Neutrophil (primary cell): ENCODE results near the gene DCAF4L1.

Source experiments
- H3K27ac ChIP-seq: fragments of 200-600 bp; sonication (generic); 2 replicates; pipeline ENCODE4 v1.5.1; 2016; ENCODE audit warnings: mild to moderate bottlenecking, moderate library complexity
- H3K27me3 ChIP-seq: fragments of 200-600 bp; sonication (generic); 2 replicates; pipeline ENCODE4 v1.6.0; 2016; ENCODE audit warnings: mild to moderate bottlenecking
- H3K36me3 ChIP-seq: fragments of 200-600 bp; sonication (generic); 2 replicates; pipeline ENCODE4 v1.5.1; 2017
- H3K4me1 ChIP-seq, 2 experiments: fragments of 200-600 bp in 1 of 2; sonication (generic) in 1 of 2; 1 replicate in 1 of 2; 2 replicates in 1 of 2; pipeline versions ENCODE4 v1.5.1 to v1.6.1; 2013 to 2016; ENCODE audit warnings: low read depth in 1 of 2, low read length in 1 of 2, mild to moderate bottlenecking in 1 of 2, moderate library complexity in 1 of 2; ENCODE audit not compliant: control insufficient read depth in 1 of 2, insufficient read depth in 1 of 2
- H3K4me3 ChIP-seq, 2 experiments: fragments of 200-600 bp in 1 of 2; sonication (generic) in 1 of 2; 1 replicate in 1 of 2; 2 replicates in 1 of 2; pipeline ENCODE4 v1.5.1; 2013 to 2016; ENCODE audit warnings: low read depth in 1 of 2, low read length in 1 of 2, mild to moderate bottlenecking in 1 of 2, moderate library complexity in 1 of 2
- H3K9me3 ChIP-seq: fragments of 200-600 bp; sonication (generic); 2 replicates; pipeline ENCODE4 v1.5.1; 2016
- TF ChIP-seq, protein P1 (sequence below): fragments of 200-600 bp; sonication (generic); IDR thresholded peaks from 2 replicates; pipeline ENCODE4 v1.5.1; 2016; ENCODE audit warnings: antibody characterized with exemption

The DCAF4L1 gene

GRCh38 chr4:41949531-41949930 lies 32.0 kb upstream of the DCAF4L1 start:
- Histone ChIP-seq H3K9me3 (no peaks in the 10 kb centered on the region), H3K4me3 (no peak overlapping the region), H3K27me3 (no peaks in the 10 kb centered on the region), H3K27ac (peak overlapping the region; percentile 22), H3K4me1 (peaks cover 6 to 7% of the 10 kb centered on the region in 2 experiments), H3K36me3 (peaks cover 74% of the 10 kb centered on the region)
- TF ChIP-seq, protein P1, sequence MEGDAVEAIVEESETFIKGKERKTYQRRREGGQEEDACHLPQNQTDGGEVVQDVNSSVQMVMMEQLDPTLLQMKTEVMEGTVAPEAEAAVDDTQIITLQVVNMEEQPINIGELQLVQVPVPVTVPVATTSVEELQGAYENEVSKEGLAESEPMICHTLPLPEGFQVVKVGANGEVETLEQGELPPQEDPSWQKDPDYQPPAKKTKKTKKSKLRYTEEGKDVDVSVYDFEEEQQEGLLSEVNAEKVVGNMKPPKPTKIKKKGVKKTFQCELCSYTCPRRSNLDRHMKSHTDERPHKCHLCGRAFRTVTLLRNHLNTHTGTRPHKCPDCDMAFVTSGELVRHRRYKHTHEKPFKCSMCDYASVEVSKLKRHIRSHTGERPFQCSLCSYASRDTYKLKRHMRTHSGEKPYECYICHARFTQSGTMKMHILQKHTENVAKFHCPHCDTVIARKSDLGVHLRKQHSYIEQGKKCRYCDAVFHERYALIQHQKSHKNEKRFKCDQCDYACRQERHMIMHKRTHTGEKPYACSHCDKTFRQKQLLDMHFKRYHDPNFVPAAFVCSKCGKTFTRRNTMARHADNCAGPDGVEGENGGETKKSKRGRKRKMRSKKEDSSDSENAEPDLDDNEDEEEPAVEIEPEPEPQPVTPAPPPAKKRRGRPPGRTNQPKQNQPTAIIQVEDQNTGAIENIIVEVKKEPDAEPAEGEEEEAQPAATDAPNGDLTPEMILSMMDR = no peak

- H3K27ac ChIP-seq = no peak overlapping the region
- H3K4me3 ChIP-seq = no peak overlapping the region
- H3K4me1 ChIP-seq = peaks cover 10 to 15% of the 10 kb centered on the region in 2 experiments
- TF ChIP-seq, protein P1 = no peak
- no peaks in the 10 kb centered on the region for H3K27me3 ChIP-seq
- peaks cover 29% of the 10 kb centered on the region for H3K36me3 ChIP-seq
- no peaks in the 10 kb centered on the region for H3K9me3 ChIP-seq
Observed at GRCh38 chr4:41957634-41958033, 23.9 kb upstream of the DCAF4L1 start.

- Histone ChIP-seq H3K27ac (no peak overlapping the region), H3K36me3 (no peaks in the 10 kb centered on the region), H3K4me1 (no peaks in the 10 kb centered on the region), H3K9me3 (no peaks in the 10 kb centered on the region), H3K4me3 (no peak overlapping the region), H3K27me3 (no peaks in the 10 kb centered on the region)
- TF ChIP-seq, protein P1 = no peak
Observed at GRCh38 chr4:41963105-41963504, 18.5 kb upstream of the DCAF4L1 start.

DNA sequence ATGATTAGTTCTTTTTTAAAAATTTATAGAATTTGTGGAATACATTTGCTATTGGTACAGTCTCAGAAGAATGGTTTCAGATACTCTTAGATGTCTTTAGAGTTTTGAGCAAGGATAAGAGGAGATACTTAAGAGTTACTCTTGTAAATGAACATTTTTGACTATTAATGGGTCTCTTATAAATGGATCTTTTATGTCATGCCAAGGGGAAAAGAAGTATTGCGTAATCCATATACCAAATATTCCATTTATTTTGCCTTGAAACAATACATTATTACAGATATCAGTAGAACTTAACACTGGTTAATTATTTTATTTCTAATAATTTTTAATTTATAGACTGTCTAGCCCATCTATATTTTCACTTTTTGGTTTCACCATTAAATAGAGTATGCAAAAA lies 17.2 kb upstream of the DCAF4L1 start:
- no peak overlapping the region for H3K4me3 ChIP-seq
- no peaks in the 10 kb centered on the region for H3K9me3 ChIP-seq
- no peaks in the 10 kb centered on the region for H3K4me1 ChIP-seq
- no peaks in the 10 kb centered on the region for H3K36me3 ChIP-seq
- TF ChIP-seq, protein P1 = no peak
- H3K27ac ChIP-seq = no peak overlapping the region
- no peaks in the 10 kb centered on the region for H3K27me3 ChIP-seq

DNA sequence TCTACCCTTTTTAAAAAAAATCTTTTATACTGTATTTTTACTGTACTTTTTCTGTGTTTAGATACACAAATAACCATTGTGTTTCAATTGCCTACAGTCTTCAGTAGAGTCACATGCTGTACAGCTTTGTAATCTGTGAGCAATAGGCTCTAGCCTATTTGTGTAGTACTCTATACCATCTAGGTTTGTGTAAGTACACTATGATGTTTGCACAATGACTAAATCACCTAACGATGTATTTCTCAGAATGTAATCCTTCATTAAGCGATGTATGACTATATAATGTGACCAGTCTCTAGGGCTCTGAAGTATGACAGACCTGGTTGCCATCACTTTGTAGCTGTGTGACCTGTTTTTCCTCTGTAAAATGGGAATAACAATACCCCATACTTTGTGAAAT lies 14.2 kb upstream of the DCAF4L1 start:
- Histone ChIP-seq H3K36me3 (no peaks in the 10 kb centered on the region), H3K27ac (no peak overlapping the region), H3K4me1 (no peaks in the 10 kb centered on the region), H3K27me3 (no peaks in the 10 kb centered on the region), H3K9me3 (no peaks in the 10 kb centered on the region), H3K4me3 (no peak overlapping the region)
- TF ChIP-seq, protein P1 = no peak

- Histone ChIP-seq H3K4me1 (no peaks in the 10 kb centered on the region), H3K36me3 (no peaks in the 10 kb centered on the region), H3K27me3 (no peaks in the 10 kb centered on the region), H3K4me3 (no peak overlapping the region), H3K9me3 (no peaks in the 10 kb centered on the region), H3K27ac (no peak overlapping the region)
- TF ChIP-seq, protein P1 = no peak
Observed at GRCh38 chr4:41969671-41970070, 11.9 kb upstream of the DCAF4L1 start.
